ENCODE measurements around the gene EDC3.

DNA sequence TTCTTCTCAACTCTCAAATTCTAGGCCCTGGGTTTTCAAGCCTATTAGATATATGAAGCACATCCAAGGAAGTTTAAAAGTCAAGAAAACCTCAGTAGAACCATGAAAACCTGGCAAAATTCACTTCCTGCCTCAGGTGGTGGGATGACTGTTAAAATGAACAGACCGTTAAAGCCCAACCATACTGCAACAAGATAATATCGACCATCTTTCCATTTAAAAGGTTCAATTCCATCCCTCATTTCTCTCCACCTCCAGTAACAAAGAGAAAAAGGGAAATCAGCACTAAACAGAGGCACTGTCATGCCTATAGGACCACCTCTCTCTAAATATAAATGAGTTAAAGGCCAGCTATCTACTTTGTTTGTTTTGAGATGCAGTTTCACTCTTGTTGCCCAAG lies 31.2 kb downstream of the EDC3 start:
- TF ChIP-seq, protein P1, sequence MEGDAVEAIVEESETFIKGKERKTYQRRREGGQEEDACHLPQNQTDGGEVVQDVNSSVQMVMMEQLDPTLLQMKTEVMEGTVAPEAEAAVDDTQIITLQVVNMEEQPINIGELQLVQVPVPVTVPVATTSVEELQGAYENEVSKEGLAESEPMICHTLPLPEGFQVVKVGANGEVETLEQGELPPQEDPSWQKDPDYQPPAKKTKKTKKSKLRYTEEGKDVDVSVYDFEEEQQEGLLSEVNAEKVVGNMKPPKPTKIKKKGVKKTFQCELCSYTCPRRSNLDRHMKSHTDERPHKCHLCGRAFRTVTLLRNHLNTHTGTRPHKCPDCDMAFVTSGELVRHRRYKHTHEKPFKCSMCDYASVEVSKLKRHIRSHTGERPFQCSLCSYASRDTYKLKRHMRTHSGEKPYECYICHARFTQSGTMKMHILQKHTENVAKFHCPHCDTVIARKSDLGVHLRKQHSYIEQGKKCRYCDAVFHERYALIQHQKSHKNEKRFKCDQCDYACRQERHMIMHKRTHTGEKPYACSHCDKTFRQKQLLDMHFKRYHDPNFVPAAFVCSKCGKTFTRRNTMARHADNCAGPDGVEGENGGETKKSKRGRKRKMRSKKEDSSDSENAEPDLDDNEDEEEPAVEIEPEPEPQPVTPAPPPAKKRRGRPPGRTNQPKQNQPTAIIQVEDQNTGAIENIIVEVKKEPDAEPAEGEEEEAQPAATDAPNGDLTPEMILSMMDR (IDR thresholded peaks at IDR 0.05): no peak
- TF ChIP-seq GATA2 (CRISPR knock-in tag; IDR thresholded peaks at IDR 0.05): no peak
